MM.1S (cell line): ENCODE results near the gene CCDC88C.

ENCODE experiments used
- CTCF ChIP-seq: fragments of 300-600 bp; sonication (generic); IDR thresholded peaks from 2 replicates; pipeline ENCODE4 v1.5.1; 2016; ENCODE audit warnings: antibody characterized with exemption, low read length, mixed read lengths
- EZH2phosphoT487 ChIP-seq: fragments of 300-600 bp; sonication (generic); IDR thresholded peaks from 2 replicates; pipeline ENCODE4 v1.6.1; 2018; ENCODE audit warnings: antibody characterized with exemption, low read length

- TF ChIP-seq CTCF (no peak), EZH2phosphoT487 (no peak)
Observed at GRCh38 chr14:91364524-91365270, 52.9 kb downstream of the CCDC88C start.
